WTC11 (cell line): ENCODE measurements around the gene HPN. TPM values are rescaled to one million over a fixed set of nuclear protein-coding genes. Genes with fewer than 3 reads are reported as not detected.
A peak's percentile ranks its signal among the peaks of the same experiment; 100 is the strongest.
"Not testable (repeated sequence)": the region's sequence is repeated elsewhere in the genome, so short reads cannot be mapped to it uniquely, and the experiment has no call there.

Source experiments
- ATAC-seq: fragments of 200-7000 bp; cut with Tn5 transposase; 2 replicates; pipeline ENCODE4 v1.10.0; 2021; ENCODE audit warnings: mild to moderate bottlenecking, moderate library complexity
- Bru-seq: library from RNA; stranded (reverse); fragments of 400-500 nt; gene quantifications from one replicate; lab custom pipeline; 2021; lab: Mats Ljungman, UMichigan
- CTCF ChIA-PET: fragments of 300-600 bp; sonication (Branson Sonifier 250); formaldehyde crosslinking; loops from one replicate; lab custom pipeline; 2021; ENCODE audit warnings: antibody characterized with exemption; lab: Charles Lee
- POLR2A ChIA-PET: fragments of 350-600 bp; sonication (Branson Sonifier 250); formaldehyde crosslinking; loops from one replicate; lab custom pipeline; 2021; ENCODE audit warnings: antibody characterized with exemption; lab: Charles Lee
- DNase-seq: peaks from one replicate; pipeline ENCODE4 v3.0.0; 2021; ENCODE audit warnings: low spot score
- H3K27ac Mint-ChIP-seq: 2 replicates; pipeline ENCODE4 v1.8.0; 2021; ENCODE audit warnings: mixed read lengths
- H3K27me3 Mint-ChIP-seq: 2 replicates; pipeline ENCODE4 v1.8.0; 2021; ENCODE audit warnings: low read depth, mild to moderate bottlenecking, moderate library complexity, mixed read lengths
- H3K36me3 Mint-ChIP-seq: 2 replicates; pipeline ENCODE4 v1.8.0; 2021; ENCODE audit warnings: mixed read lengths
- H3K4me1 Mint-ChIP-seq: 2 replicates; pipeline ENCODE4 v1.8.0; 2022; ENCODE audit warnings: mixed read lengths
- H3K4me3 Mint-ChIP-seq: 2 replicates; pipeline ENCODE4 v1.8.0; 2021; ENCODE audit warnings: mild to moderate bottlenecking, moderate library complexity, mixed read lengths
- H3K9me3 Mint-ChIP-seq: 2 replicates; pipeline ENCODE4 v1.8.0; 2021; ENCODE audit warnings: mixed read lengths
- CBFB ChIP-seq: sonication (generic); formaldehyde crosslinking; IDR thresholded peaks from 2 replicates; pipeline ENCODE4 v1.8.1; 2022; ENCODE audit warnings: mild to moderate bottlenecking, low read depth, missing genetic modification reagents
- CREB1 ChIP-seq: sonication (generic); formaldehyde crosslinking; IDR thresholded peaks from 2 replicates; pipeline ENCODE4 v1.8.0; 2023; ENCODE audit warnings: mild to moderate bottlenecking, missing genetic modification reagents
- E2F5 ChIP-seq: sonication (generic); formaldehyde crosslinking; IDR thresholded peaks from 2 replicates; pipeline ENCODE4 v1.8.1; 2022; ENCODE audit warnings: mild to moderate bottlenecking, moderate library complexity, missing genetic modification reagents
- FOXK1 ChIP-seq: sonication (generic); formaldehyde crosslinking; IDR thresholded peaks from 2 replicates; pipeline ENCODE4 v1.8.0; 2022; ENCODE audit warnings: mild to moderate bottlenecking, moderate library complexity, missing genetic modification reagents
- GABPB1 ChIP-seq: sonication (generic); formaldehyde crosslinking; IDR thresholded peaks from 2 replicates; pipeline ENCODE4 v1.8.1; 2023; ENCODE audit warnings: mild to moderate bottlenecking, missing genetic modification reagents
- IRF2 ChIP-seq: sonication (generic); formaldehyde crosslinking; IDR thresholded peaks from 2 replicates; pipeline ENCODE4 v1.8.0; 2022; ENCODE audit warnings: low read depth, missing genetic modification reagents, borderline replicate concordance
- JUN ChIP-seq: sonication (generic); formaldehyde crosslinking; IDR thresholded peaks from 2 replicates; pipeline ENCODE4 v1.8.0; 2023; ENCODE audit warnings: mild to moderate bottlenecking, missing genetic modification reagents
- MLX ChIP-seq: sonication (generic); formaldehyde crosslinking; IDR thresholded peaks from 2 replicates; pipeline ENCODE4 v1.8.1; 2023; ENCODE audit warnings: mild to moderate bottlenecking, missing genetic modification reagents, moderate library complexity
- NFYB ChIP-seq: sonication (generic); formaldehyde crosslinking; conservative IDR thresholded peaks from 2 replicates; pipeline ENCODE4 v1.8.0; 2022; ENCODE audit warnings: low read depth, missing genetic modification reagents
- NR3C1 ChIP-seq: sonication (generic); formaldehyde crosslinking; conservative IDR thresholded peaks from 2 replicates; pipeline ENCODE4 v1.8.1; 2023; ENCODE audit warnings: low read depth, mild to moderate bottlenecking, missing genetic modification reagents
- RORB ChIP-seq: fragments of 250-450 bp; sonication (Bioruptor Pico); IDR thresholded peaks from 2 replicates; pipeline ENCODE4 v1.9.0; 2021; ENCODE audit warnings: mild to moderate bottlenecking
- SP1 ChIP-seq: sonication (generic); formaldehyde crosslinking; conservative IDR thresholded peaks from 2 replicates; pipeline ENCODE4 v1.8.1; 2022; ENCODE audit warnings: missing genetic modification reagents
- ZBTB21 ChIP-seq: sonication (generic); formaldehyde crosslinking; IDR thresholded peaks from 2 replicates; pipeline ENCODE4 v1.8.1; 2023; ENCODE audit warnings: mild to moderate bottlenecking, missing genetic modification reagents, borderline replicate concordance
- ZNF121 ChIP-seq: sonication (generic); formaldehyde crosslinking; IDR thresholded peaks from 2 replicates; pipeline ENCODE4 v1.8.0; 2023; ENCODE audit warnings: missing genetic modification reagents
- ZNF232 ChIP-seq: sonication (generic); formaldehyde crosslinking; IDR thresholded peaks from 2 replicates; pipeline ENCODE4 v1.8.0; 2022; ENCODE audit warnings: mild to moderate bottlenecking, missing genetic modification reagents
- ZNF317 ChIP-seq: sonication (generic); formaldehyde crosslinking; IDR thresholded peaks from 2 replicates; pipeline ENCODE4 v1.8.1; 2023; ENCODE audit warnings: low read depth, mild to moderate bottlenecking, moderate library complexity, missing genetic modification reagents, borderline replicate concordance
- long read RNA-seq, 3 experiments: library from RNA in 1 of 3; library from capped mRNA in 1 of 3; library from polyadenylated mRNA in 1 of 3; unstranded in 2 of 3; stranded (forward) in 1 of 3; transcript quantifications; one replicate each; pipeline ENCODE4 v2.0.0, GENCODE V29; 2021
- total RNA-seq: library from RNA; stranded (reverse); gene quantifications from 3 replicates; pipeline ENCODE4 v1.2.3, GENCODE V29; 2021

HPN gene
- total RNA-seq = 20.8 to 35.5 TPM (median 34.6 TPM) in 3 replicates
- Bru-seq, nascent RNA = percentile 68 among the genes with signal in this experiment
- long read RNA-seq, experiment 1, partial matches to known transcripts = 22 of 55 reads
- long read RNA-seq, experiment 1, other reads (novel, unspliced or antisense) = 32 of 55 reads
- long read RNA-seq, experiment 2, partial matches to known transcripts = 10 of 36 reads
- long read RNA-seq, experiment 2, other reads (novel, unspliced or antisense) = 26 of 36 reads
- long read RNA-seq, experiment 3, partial matches to known transcripts = 5 of 7 reads
- long read RNA-seq, experiment 3, other reads (novel, unspliced or antisense) = 2 of 7 reads

GRCh38 chr19:35041548-35042055 is at the start of gene HPN:
Gene HPN (plus strand): TSS chr19:35041721. CDS start chr19:35042507, 786 bp downstream.
- Mint-ChIP-seq H3K4me1 (peaks cover 53% of the 10 kb centered on the region), H3K27ac (peak within 1 kb of the TSS; percentile 63), H3K27me3 (no peaks in the 10 kb centered on the region), H3K36me3 (no peaks in the 10 kb centered on the region), H3K9me3 (no peaks in the 10 kb centered on the region), H3K4me3 (peak within 1 kb of the TSS; percentile 67)
- POLR2A ChIA-PET = interaction anchor here (1.0 kb wide), 1 partner anchor 14 kb away, joined by 3 read pairs; no protein-coding TSS in a partner anchor
- CTCF ChIA-PET = interaction anchor here (0.6 to 1.6 kb wide), 8 partner anchors 10 to 203 kb away, joined by 3 to 9 read pairs (median 4); partner anchors contain the start of gene LGI4
- peak; percentile 85 for ATAC-seq
- 0 out of 2 replicates have a peak, but pooled peaks have one; percentile 45 for TF ChIP-seq SP1 (CRISPR knock-in tag)
- no peak for TF ChIP-seq IRF2 (CRISPR knock-in tag)
- TF ChIP-seq CBFB (CRISPR knock-in tag) = 0 out of 2 replicates have a peak, but pooled peaks have one; percentile 10
- TF ChIP-seq NFYB (CRISPR knock-in tag) = peak; percentile 52
- peak; percentile 86 for DNase-seq

GRCh38 chr19:34992582-34992981 is 48.9 kb upstream of the HPN start:
- ATAC-seq, H3K9me3 Mint-ChIP-seq, CTCF ChIA-PET, H3K4me3 Mint-ChIP-seq, H3K27ac Mint-ChIP-seq, H3K36me3 Mint-ChIP-seq, H3K27me3 Mint-ChIP-seq, POLR2A ChIA-PET, DNase-seq: not testable (repeated sequence)
- peaks cover 32% of the 10 kb centered on the region for H3K4me1 Mint-ChIP-seq

GRCh38 chr19:34994286-34994642 is 47.3 kb upstream of the HPN start:
- Mint-ChIP-seq H3K4me1 (peaks cover 44% of the 10 kb centered on the region), H3K27ac (no peak overlapping the region), H3K9me3 (peaks cover 4% of the 10 kb centered on the region), H3K36me3 (no peaks in the 10 kb centered on the region), H3K4me3 (no peak overlapping the region), H3K27me3 (peaks cover 2% of the 10 kb centered on the region; the same call in 1 of the 2 replicates)
- no peak for TF ChIP-seq NR3C1 (CRISPR knock-in tag)
- no peak for TF ChIP-seq RORB (CRISPR knock-in tag)
- TF ChIP-seq CREB1 (CRISPR knock-in tag) = no peak
- no peak for TF ChIP-seq FOXK1 (CRISPR knock-in tag)
- no peak for TF ChIP-seq MLX (CRISPR knock-in tag)
- ChIA-PET CTCF (interaction anchor here (2.0 kb wide), 1 partner anchor 155 kb away, joined by 9 read pairs; no protein-coding TSS in a partner anchor), POLR2A (no interaction called here)
- no peak for DNase-seq
- ATAC-seq = no peak

GRCh38 chr19:34994643-34995541 is 46.6 kb upstream of the HPN start:
- no peak overlapping the region for H3K27ac Mint-ChIP-seq
- CTCF ChIA-PET = interaction anchor here (1.4 to 2.0 kb wide), 4 partner anchors 10 to 156 kb away, joined by 3 to 9 read pairs (median 6); no protein-coding TSS in a partner anchor

GRCh38 chr19:34995551-34995950 is 46.0 kb upstream of the HPN start:
- peaks cover 2% of the 10 kb centered on the region; the same call in 1 of the 2 replicates for H3K27me3 Mint-ChIP-seq
- H3K4me3 Mint-ChIP-seq = no peak overlapping the region
- TF ChIP-seq E2F5 (no peak), ZNF121 (CRISPR knock-in tag) (peak; percentile 84)
- peaks cover 4% of the 10 kb centered on the region for H3K9me3 Mint-ChIP-seq
- POLR2A ChIA-PET = interaction anchor here (0.6 to 1.3 kb wide), 2 partner anchors 10 to 36 kb away, joined by 4 to 5 read pairs; no protein-coding TSS in a partner anchor
- H3K36me3 Mint-ChIP-seq = no peaks in the 10 kb centered on the region
- ATAC-seq (no peak), DNase-seq (no peak)
- CTCF ChIA-PET = interaction anchor here (1.4 to 2.0 kb wide), 4 partner anchors 10 to 157 kb away, joined by 3 to 9 read pairs (median 6); no protein-coding TSS in a partner anchor
- peaks cover 44% of the 10 kb centered on the region for H3K4me1 Mint-ChIP-seq
- H3K27ac Mint-ChIP-seq = no peak overlapping the region

More at GRCh38 chr19:34994643-34995541, 46.6 kb upstream of the HPN start:
- no peak for TF ChIP-seq JUN (CRISPR knock-in tag)
- no peak for TF ChIP-seq ZNF232 (CRISPR knock-in tag)
- TF ChIP-seq GABPB1 (CRISPR knock-in tag) = peak; percentile 60; the same call in 1 of the 2 replicates
- TF ChIP-seq ZBTB21 (CRISPR knock-in tag) = no peak
- no peak for TF ChIP-seq IRF2 (CRISPR knock-in tag)
- TF ChIP-seq ZNF317 (CRISPR knock-in tag) = no peak
- POLR2A ChIA-PET = interaction anchor here (0.6 to 1.3 kb wide), 2 partner anchors 9 to 37 kb away, joined by 4 to 5 read pairs; no protein-coding TSS in a partner anchor
- ATAC-seq = no peak
- H3K4me1 Mint-ChIP-seq = peaks cover 44% of the 10 kb centered on the region
- no peaks in the 10 kb centered on the region for H3K36me3 Mint-ChIP-seq
- no peak overlapping the region for H3K4me3 Mint-ChIP-seq
- peaks cover 2% of the 10 kb centered on the region; the same call in 1 of the 2 replicates for H3K27me3 Mint-ChIP-seq
- H3K9me3 Mint-ChIP-seq = peaks cover 4% of the 10 kb centered on the region
- DNase-seq = no peak
